GM12892 (cell line): ENCODE data around the gene SLC35F6.

Source experiments
- POLR2A ChIP-seq: IDR thresholded peaks from 2 replicates; pipeline ENCODE4 v1.6.1; 2011; ENCODE audit warnings: low read depth, low read length, control low read depth
- POLR2AphosphoS5 ChIP-seq: IDR thresholded peaks from 2 replicates; pipeline ENCODE4 v1.6.1; 2011; ENCODE audit warnings: low read depth, low read length, control low read depth

DNA sequence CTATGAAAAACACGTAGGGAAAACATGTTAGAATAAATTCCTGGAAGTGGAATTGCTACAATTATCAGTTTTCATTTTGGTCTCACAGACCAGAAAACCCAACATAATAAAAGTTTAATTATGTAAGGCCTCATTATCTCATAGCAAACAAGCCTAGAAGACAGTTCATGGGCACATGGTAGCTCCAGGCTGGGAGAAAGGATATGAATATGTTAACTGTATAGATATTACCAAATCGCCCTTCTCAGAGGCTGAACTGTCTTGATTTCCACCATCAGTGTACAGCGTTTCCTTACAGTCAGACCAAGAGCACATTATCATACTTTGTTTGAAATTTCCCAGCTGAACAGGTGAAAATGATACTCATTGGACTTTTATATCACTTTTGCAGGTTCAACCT is 17.1 kb upstream of the SLC35F6 start:
- TF ChIP-seq POLR2A: no peak
- no peak for TF ChIP-seq POLR2AphosphoS5
